Glutamatergic neuron (in vitro differentiated cells): Measurements from ENCODE around the gene IRX4. TPM values are rescaled to one million over a fixed set of nuclear protein-coding genes. Genes with fewer than 3 reads are reported as not detected.

ENCODE experiments used
- DNase-seq: peaks from one replicate; pipeline ENCODE4 v3.0.0; 2022
- H3K27ac Mint-ChIP-seq: one replicate; pipeline ENCODE4 v1.8.0; 2020; ENCODE audit warnings: mild to moderate bottlenecking, mixed read lengths, inconsistent platforms; ENCODE audit not compliant: unreplicated experiment
- H3K27me3 Mint-ChIP-seq: one replicate; pipeline ENCODE4 v1.8.0; 2020; ENCODE audit warnings: mild to moderate bottlenecking, moderate library complexity, mixed read lengths, inconsistent platforms; ENCODE audit not compliant: unreplicated experiment
- H3K36me3 Mint-ChIP-seq: one replicate; pipeline ENCODE4 v1.8.0; 2020; ENCODE audit warnings: mild to moderate bottlenecking, mixed read lengths, inconsistent platforms; ENCODE audit not compliant: unreplicated experiment
- H3K4me1 Mint-ChIP-seq: one replicate; pipeline ENCODE4 v1.8.0; 2020; ENCODE audit warnings: mild to moderate bottlenecking, low read depth, mixed read lengths, inconsistent platforms; ENCODE audit not compliant: unreplicated experiment
- H3K4me3 Mint-ChIP-seq: one replicate; pipeline ENCODE4 v1.8.0; 2020; ENCODE audit warnings: mild to moderate bottlenecking, mixed read lengths, inconsistent platforms; ENCODE audit not compliant: unreplicated experiment
- H3K9me3 Mint-ChIP-seq: one replicate; pipeline ENCODE4 v1.8.0; 2020; ENCODE audit warnings: mild to moderate bottlenecking, moderate library complexity, mixed read lengths, inconsistent platforms; ENCODE audit not compliant: unreplicated experiment
- total RNA-seq: library from RNA; stranded (reverse); fragmentation: NEBNext Ultra II Directional; extraction: Animal tissue kit (Norgen Biotek cat#: 25700); gene quantifications from one replicate; pipeline ENCODE4 v1.2.1, GENCODE V29; 2021; ENCODE audit not compliant: unreplicated experiment
- TF ChIP-seq, protein P1 (sequence below): fragments of 200-600 bp; sonication (generic); IDR thresholded peaks from one replicate; pipeline ENCODE4 v1.5.0; 2021; ENCODE audit not compliant: partially characterized antibody, unreplicated experiment

The IRX4 gene
- total RNA-seq, 1 donor from 2014 or later: 0.20 TPM

DNA sequence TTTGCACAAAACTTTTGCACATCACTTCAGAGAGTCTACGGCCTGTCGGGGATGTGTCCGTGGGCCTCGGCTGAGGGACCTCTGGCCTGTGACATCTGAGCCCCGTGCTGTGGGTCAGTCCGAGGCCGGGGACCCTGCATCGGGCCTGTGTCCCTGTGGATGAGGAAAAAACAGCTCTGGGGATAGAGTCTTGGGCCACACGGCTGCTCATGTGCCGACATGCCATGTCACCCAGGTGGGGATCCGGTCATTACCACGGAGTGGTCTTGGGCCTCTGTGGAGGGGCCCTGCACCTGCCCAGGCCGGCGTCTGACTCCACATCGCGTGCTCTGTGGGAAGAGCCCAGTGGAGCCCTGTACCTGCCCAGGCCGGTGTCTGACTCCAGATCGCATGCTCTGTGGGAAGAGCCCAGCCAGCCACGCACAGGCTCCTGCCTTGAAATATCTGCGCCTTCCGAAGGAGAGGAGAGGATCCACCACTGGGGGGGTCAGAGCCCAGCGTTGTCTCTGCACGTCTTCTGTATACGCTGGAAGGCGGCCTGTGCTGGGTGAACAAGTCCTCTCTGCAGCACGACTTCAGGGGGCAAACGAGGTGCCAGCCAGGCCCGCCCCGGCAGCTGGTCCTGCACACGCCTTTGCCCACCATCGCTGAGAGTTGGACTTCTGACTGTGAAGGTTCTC is 27.5 kb upstream of the IRX4 start:
- H3K27ac Mint-ChIP-seq: no peak overlapping the region
- peaks cover 12% of the 10 kb centered on the region for H3K27me3 Mint-ChIP-seq
- TF ChIP-seq, protein P1, sequence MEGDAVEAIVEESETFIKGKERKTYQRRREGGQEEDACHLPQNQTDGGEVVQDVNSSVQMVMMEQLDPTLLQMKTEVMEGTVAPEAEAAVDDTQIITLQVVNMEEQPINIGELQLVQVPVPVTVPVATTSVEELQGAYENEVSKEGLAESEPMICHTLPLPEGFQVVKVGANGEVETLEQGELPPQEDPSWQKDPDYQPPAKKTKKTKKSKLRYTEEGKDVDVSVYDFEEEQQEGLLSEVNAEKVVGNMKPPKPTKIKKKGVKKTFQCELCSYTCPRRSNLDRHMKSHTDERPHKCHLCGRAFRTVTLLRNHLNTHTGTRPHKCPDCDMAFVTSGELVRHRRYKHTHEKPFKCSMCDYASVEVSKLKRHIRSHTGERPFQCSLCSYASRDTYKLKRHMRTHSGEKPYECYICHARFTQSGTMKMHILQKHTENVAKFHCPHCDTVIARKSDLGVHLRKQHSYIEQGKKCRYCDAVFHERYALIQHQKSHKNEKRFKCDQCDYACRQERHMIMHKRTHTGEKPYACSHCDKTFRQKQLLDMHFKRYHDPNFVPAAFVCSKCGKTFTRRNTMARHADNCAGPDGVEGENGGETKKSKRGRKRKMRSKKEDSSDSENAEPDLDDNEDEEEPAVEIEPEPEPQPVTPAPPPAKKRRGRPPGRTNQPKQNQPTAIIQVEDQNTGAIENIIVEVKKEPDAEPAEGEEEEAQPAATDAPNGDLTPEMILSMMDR: no peak
- no peak overlapping the region for H3K4me3 Mint-ChIP-seq
- DNase-seq: no peak
- no peaks in the 10 kb centered on the region for H3K4me1 Mint-ChIP-seq
- H3K9me3 Mint-ChIP-seq: peaks cover 8% of the 10 kb centered on the region
- peaks cover 5% of the 10 kb centered on the region for H3K36me3 Mint-ChIP-seq

DNA sequence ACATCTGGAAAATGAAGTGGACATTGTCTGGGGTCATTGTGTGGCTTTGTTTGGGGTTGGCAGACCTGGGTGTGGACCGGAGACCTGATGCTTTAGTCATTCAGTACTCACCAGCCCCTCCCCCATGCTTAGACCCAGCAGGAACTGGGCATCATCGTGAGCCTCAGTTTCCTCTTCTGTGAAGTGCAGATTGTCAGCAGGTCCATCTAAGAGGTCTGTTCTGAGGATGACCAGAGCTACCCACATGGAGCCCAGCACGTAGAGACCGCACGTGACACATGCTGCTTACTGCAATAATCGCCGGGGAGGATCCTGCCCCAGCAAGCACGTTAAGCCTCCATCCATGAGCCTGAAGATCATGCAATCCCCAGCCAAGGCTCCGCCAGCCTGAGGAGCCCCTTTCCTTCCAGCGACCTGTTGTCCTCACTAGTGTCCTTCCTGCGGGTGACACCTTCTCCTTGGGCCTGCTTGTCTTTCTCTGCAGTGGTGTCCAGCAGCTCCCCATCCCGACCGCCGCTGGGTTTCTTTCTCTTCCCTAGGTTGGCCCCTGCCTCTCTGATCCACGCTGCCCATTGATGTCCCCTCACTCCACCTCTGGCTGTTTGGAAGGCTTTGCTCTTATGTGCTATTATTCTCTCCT is 26.7 kb upstream of the IRX4 start:
- Mint-ChIP-seq H3K4me3 (no peak overlapping the region), H3K4me1 (no peaks in the 10 kb centered on the region), H3K27ac (no peak overlapping the region), H3K9me3 (peaks cover 5% of the 10 kb centered on the region), H3K27me3 (peaks cover 11% of the 10 kb centered on the region), H3K36me3 (peaks cover 5% of the 10 kb centered on the region)
- no peak for DNase-seq
- TF ChIP-seq, protein P1: no peak

DNA sequence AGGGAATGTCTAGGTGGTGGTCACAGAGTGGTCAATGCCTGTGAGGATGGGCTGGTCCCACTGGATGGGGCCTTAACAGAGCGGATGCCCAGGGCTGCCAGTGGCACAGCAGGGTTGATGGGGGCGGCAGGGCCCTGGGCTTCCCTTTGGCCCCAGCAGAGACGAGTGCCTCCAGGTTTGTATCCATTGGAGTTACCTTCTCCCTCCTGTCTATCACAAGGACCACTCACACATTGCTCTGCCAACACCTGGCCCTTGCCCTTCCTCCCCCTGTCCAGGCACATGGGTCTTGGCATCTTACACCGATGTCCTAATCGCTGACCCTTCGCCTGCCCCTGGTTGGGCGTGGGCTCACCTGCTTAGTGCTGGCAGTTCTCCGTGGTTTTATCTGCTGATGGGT is 26.2 kb upstream of the IRX4 start:
- Mint-ChIP-seq H3K4me1 (no peaks in the 10 kb centered on the region), H3K27me3 (peaks cover 7% of the 10 kb centered on the region), H3K27ac (no peak overlapping the region), H3K36me3 (peaks cover 5% of the 10 kb centered on the region), H3K9me3 (peaks cover 5% of the 10 kb centered on the region), H3K4me3 (no peak overlapping the region)
- TF ChIP-seq, protein P1: no peak
- no peak for DNase-seq

GRCh38 chr5:1907616-1908015 is 24.9 kb upstream of the IRX4 start:
- H3K27me3 Mint-ChIP-seq: peaks cover 6% of the 10 kb centered on the region
- no peak overlapping the region for H3K27ac Mint-ChIP-seq

DNA sequence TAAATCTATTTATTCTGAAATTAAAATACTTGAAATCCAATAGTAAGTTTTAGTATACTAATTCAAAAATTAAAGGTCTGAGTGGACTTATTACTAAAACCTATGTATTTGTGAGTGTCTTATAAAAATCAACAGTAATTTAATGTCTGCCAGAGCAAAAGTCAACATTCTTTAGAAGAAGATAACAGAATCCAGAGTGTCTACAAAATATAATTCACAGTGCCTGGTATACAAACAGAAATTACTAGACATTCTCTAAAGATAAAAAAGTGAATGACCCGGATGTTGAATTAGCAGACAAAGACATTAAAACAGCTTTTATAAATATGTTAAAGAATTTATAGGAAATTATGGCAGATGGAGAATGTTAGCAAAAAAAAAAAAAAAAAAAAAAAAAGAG is 22.4 kb upstream of the IRX4 start:
- no peak for DNase-seq
- no peak overlapping the region for H3K27ac Mint-ChIP-seq
- H3K36me3 Mint-ChIP-seq: peaks cover 9% of the 10 kb centered on the region
- peaks cover 5% of the 10 kb centered on the region for H3K9me3 Mint-ChIP-seq
- H3K4me1 Mint-ChIP-seq: no peaks in the 10 kb centered on the region
- TF ChIP-seq, protein P1: no peak
- H3K27me3 Mint-ChIP-seq: peaks cover 7% of the 10 kb centered on the region
- no peak overlapping the region for H3K4me3 Mint-ChIP-seq

More at GRCh38 chr5:1907616-1908015, 24.9 kb upstream of the IRX4 start:
- no peaks in the 10 kb centered on the region for H3K4me1 Mint-ChIP-seq
- peaks cover 8% of the 10 kb centered on the region for H3K9me3 Mint-ChIP-seq
- DNase-seq: no peak
- TF ChIP-seq, protein P1: no peak
- H3K36me3 Mint-ChIP-seq: peaks cover 9% of the 10 kb centered on the region
- H3K4me3 Mint-ChIP-seq: no peak overlapping the region
